Fibroblast of the conjunctiva (primary cell): ENCODE data around the gene ZIM2.
A peak's percentile ranks its signal among the peaks of the same experiment; 100 is the strongest.

Experiments
- DNase-seq: peaks from one replicate; pipeline ENCODE4 v3.0.0-alpha.2; 2010; ENCODE audit warnings: low read depth

ZIM2 gene

GRCh38 chr19:56806639-56807038 is 33.9 kb downstream of the ZIM2 start:
- DNase-seq = no peak

GRCh38 chr19:56778351-56778750 is 62.2 kb downstream of the ZIM2 start:
- no peak for DNase-seq

GRCh38 chr19:56769650-56770049 is 70.9 kb downstream of the ZIM2 start:
- DNase-seq = no peak

- no peak for DNase-seq
These were observed 75.4 kb downstream of the ZIM2 start for GRCh38 chr19:56765137-56765536.

DNA sequence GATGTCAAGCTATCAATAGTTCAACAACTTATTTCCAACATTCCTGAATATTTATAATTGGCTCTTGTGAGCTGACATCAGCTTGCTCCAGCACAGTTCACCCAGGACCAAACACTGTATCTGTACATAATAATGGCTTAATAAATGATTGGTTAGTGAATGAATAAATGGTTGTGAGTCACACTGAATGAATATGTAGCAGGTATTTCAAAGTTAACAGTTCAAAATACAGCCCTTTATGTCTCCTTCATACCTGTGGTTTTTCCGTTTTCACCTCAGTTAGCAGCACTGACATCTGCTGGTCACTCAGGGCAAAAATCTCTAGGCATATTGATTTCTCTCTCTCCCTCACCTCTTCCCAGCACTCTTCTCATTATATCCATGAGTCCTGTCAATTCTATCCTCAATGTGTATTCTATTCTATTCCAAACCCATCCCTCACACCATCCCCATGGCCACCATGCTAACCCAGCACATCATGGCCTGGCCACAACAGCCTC is 76.3 kb downstream of the ZIM2 start:
- no peak for DNase-seq

GRCh38 chr19:56760842-56761241 is 79.7 kb downstream of the ZIM2 start:
- no peak for DNase-seq

GRCh38 chr19:56759531-56759930 is 81.0 kb downstream of the ZIM2 start:
- DNase-seq = no peak

GRCh38 chr19:56751078-56751489 is 89.4 kb downstream of the ZIM2 start:
- no peak for DNase-seq

- DNase-seq = no peak
These were observed 89.9 kb downstream of the ZIM2 start for GRCh38 chr19:56750658-56751057.

GRCh38 chr19:56748378-56748777 is 92.1 kb downstream of the ZIM2 start:
- DNase-seq = peak; percentile 9

DNA sequence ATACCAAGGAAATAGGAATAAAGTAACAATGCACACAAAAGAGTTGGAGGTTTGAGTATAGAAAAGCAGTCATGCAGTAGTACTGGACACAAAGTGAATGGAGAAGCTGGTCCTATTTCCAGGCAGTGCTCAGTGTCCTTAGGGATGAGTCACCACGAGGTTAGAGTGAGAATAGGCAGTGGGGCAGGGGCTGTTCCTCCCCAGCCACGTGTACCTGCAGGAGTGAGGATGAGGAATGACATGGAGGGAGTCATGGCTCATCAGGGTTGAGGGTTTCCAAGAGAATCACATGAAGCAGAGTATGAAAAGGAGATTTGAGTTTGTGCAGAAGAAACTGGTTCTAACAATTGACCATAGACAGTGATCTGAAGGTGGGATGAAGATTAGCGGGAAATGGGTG is 94.2 kb downstream of the ZIM2 start:
- DNase-seq = no peak

- DNase-seq = no peak
These were observed 100.0 kb downstream of the ZIM2 start for GRCh38 chr19:56740501-56740900.

DNA sequence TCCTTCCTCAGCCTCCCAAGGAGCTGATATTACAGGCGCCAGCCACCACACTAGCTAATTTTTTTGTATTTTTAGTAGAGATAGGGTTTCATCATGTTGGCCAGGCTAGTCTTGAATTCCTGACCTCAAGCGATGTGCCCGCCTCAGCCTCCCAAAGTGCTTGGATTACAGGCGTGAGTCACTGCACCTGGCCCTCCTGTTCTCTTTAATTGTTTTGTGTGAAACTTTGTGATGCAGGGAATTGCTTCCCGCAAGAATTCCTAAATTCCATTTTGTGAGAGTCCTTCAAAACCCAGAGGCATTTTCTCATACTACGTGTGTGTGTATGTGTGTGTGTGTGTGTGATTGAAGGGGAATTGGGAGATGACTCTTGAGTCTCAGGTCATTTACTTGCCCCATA is 104.0 kb downstream of the ZIM2 start:
- no peak for DNase-seq

- no peak for DNase-seq
These were observed 107.5 kb downstream of the ZIM2 start for GRCh38 chr19:56732976-56733375.

- DNase-seq = no peak
These were observed 112.8 kb downstream of the ZIM2 start for GRCh38 chr19:56727677-56728076.

GRCh38 chr19:56725829-56726424 is 114.6 kb downstream of the ZIM2 start:
- no peak for DNase-seq
